Type B pancreatic cell (in vitro differentiated cells): ENCODE measurements around the gene SYNJ2BP. TPM values are rescaled to one million over a fixed set of nuclear protein-coding genes. Genes with fewer than 3 reads are reported as not detected.
"Not testable (repeated sequence)": the region's sequence is repeated elsewhere in the genome, so short reads cannot be mapped to it uniquely, and the experiment has no call there.

Experiments
- DNase-seq: peaks from one replicate; pipeline ENCODE4 v3.0.0; 2021; ENCODE audit warnings: mixed read lengths; ENCODE audit not compliant: unreplicated experiment; ENCODE audit errors: extremely low spot score
- H3K27ac Mint-ChIP-seq: 2 replicates; pipeline ENCODE4 v1.8.0; 2021; ENCODE audit warnings: mild to moderate bottlenecking, mixed read lengths
- H3K27me3 Mint-ChIP-seq: 2 replicates; pipeline ENCODE4 v1.8.0; 2021; ENCODE audit warnings: mixed read lengths
- H3K36me3 Mint-ChIP-seq: 2 replicates; pipeline ENCODE4 v1.8.0; 2021; ENCODE audit warnings: mixed read lengths
- H3K4me1 Mint-ChIP-seq: one replicate; pipeline ENCODE4 v1.8.0; 2021; ENCODE audit warnings: mixed read lengths; ENCODE audit not compliant: unreplicated experiment
- H3K4me3 Mint-ChIP-seq: 2 replicates; pipeline ENCODE4 v1.8.0; 2021; ENCODE audit warnings: mild to moderate bottlenecking, mixed read lengths
- H3K9me3 Mint-ChIP-seq: 2 replicates; pipeline ENCODE4 v1.8.0; 2021; ENCODE audit warnings: mixed read lengths
- total RNA-seq: library from RNA; stranded (reverse); gene quantifications from 2 replicates; pipeline ENCODE4 v1.2.1, GENCODE V29; 2021; ENCODE audit warnings: low replicate concordance
- TF ChIP-seq, protein P1 (sequence below): fragments of 200-600 bp; sonication (generic); conservative IDR thresholded peaks from 2 replicates; pipeline ENCODE4 v1.5.0; 2021; ENCODE audit warnings: antibody characterized with exemption, mild to moderate bottlenecking

Gene SYNJ2BP
- total RNA-seq, 1 donor from 2014 or later, result 32.5 TPM

DNA sequence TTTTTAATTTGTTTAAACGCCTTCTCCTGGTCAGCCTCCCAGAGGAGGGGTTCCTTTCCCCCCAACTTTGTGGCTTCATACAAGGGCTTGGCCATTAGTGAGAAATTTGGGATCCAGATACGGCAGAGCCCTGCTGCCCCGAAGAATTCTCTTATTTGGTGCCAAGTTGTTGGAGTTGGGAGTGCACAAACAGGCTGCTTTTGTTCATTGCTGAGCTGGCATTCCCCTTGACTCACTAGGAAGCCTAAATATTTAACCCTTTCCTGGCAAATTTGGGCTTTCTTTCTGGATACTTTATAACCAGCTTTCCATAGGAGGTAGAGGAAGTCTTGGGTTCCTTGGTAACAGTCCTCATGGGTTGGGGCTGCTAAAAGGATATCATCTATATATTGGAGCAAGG, 24.8 kb upstream of the SYNJ2BP start:
- H3K36me3 Mint-ChIP-seq, result no peaks in the 10 kb centered on the region
- H3K4me1 Mint-ChIP-seq, result no peaks in the 10 kb centered on the region
- no peak for DNase-seq
- no peaks in the 10 kb centered on the region for H3K27me3 Mint-ChIP-seq
- TF ChIP-seq, protein P1, sequence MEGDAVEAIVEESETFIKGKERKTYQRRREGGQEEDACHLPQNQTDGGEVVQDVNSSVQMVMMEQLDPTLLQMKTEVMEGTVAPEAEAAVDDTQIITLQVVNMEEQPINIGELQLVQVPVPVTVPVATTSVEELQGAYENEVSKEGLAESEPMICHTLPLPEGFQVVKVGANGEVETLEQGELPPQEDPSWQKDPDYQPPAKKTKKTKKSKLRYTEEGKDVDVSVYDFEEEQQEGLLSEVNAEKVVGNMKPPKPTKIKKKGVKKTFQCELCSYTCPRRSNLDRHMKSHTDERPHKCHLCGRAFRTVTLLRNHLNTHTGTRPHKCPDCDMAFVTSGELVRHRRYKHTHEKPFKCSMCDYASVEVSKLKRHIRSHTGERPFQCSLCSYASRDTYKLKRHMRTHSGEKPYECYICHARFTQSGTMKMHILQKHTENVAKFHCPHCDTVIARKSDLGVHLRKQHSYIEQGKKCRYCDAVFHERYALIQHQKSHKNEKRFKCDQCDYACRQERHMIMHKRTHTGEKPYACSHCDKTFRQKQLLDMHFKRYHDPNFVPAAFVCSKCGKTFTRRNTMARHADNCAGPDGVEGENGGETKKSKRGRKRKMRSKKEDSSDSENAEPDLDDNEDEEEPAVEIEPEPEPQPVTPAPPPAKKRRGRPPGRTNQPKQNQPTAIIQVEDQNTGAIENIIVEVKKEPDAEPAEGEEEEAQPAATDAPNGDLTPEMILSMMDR, result no peak
- peaks cover 12% of the 10 kb centered on the region for H3K9me3 Mint-ChIP-seq
- no peak overlapping the region for H3K27ac Mint-ChIP-seq
- H3K4me3 Mint-ChIP-seq, result no peak overlapping the region

DNA sequence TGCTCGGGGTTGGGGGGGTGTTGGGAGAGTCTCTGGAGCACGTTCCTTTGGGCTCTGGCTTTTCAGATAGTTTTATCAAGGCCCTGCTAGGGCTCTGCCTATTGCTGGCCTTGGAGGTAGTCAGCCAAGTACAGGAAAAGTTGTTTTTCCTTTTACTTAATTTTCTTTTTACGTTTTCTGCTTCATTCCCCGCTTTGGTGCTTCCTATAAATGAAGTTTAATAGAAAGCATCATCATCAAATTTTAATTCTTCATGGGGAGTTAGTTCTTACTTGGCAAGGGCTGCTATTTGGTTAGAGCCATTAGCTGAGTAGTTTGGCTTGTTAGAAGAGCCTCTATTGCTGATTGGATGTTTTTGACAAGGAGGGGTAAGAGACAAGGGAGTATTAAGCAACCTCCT, 20.0 kb upstream of the SYNJ2BP start:
- H3K36me3 Mint-ChIP-seq, result no peaks in the 10 kb centered on the region
- TF ChIP-seq, protein P1, result no peak
- H3K9me3 Mint-ChIP-seq, result peaks cover 14% of the 10 kb centered on the region
- DNase-seq, result no peak
- H3K27me3 Mint-ChIP-seq, result peaks cover 2% of the 10 kb centered on the region
- no peak overlapping the region for H3K4me3 Mint-ChIP-seq
- H3K4me1 Mint-ChIP-seq, result no peaks in the 10 kb centered on the region
- H3K27ac Mint-ChIP-seq, result no peak overlapping the region

GRCh38 chr14:70426555-70426954, 9.7 kb upstream of the SYNJ2BP start:
- not testable (repeated sequence) for H3K27ac Mint-ChIP-seq, H3K4me3 Mint-ChIP-seq, H3K27me3 Mint-ChIP-seq, H3K4me1 Mint-ChIP-seq, H3K36me3 Mint-ChIP-seq, DNase-seq
- H3K9me3 Mint-ChIP-seq, result peaks cover 19% of the 10 kb centered on the region

GRCh38 chr14:70425354-70425753, 8.5 kb upstream of the SYNJ2BP start:
- H3K27me3 Mint-ChIP-seq, result peaks cover 6% of the 10 kb centered on the region
- H3K27ac Mint-ChIP-seq, result no peak overlapping the region
- H3K4me3 Mint-ChIP-seq, result no peak overlapping the region
- TF ChIP-seq, protein P1, result no peak
- no peaks in the 10 kb centered on the region for H3K36me3 Mint-ChIP-seq
- no peak for DNase-seq
- peaks cover 19% of the 10 kb centered on the region for H3K9me3 Mint-ChIP-seq
- H3K4me1 Mint-ChIP-seq, result no peaks in the 10 kb centered on the region

DNA sequence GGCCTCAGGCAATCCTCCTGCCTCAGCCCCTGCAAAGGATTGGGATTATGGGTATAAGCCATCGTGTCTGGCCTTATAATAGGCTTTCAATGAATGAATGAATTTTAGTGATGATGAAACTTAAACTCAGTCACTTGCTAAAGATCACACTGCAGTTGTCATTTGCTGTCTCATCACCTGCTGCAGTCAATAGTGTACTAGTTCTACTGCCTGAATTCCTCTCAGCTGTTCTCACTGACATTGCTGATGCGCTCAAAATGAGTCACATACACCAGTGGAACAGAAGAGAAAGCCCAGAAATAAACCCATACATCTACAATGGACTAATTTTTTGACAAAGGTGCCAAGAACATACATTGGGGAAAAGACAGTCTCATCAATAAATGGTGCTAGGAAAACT, 5.6 kb upstream of the SYNJ2BP start:
- Mint-ChIP-seq H3K4me1 (no peaks in the 10 kb centered on the region), H3K36me3 (no peaks in the 10 kb centered on the region), H3K27ac (no peak overlapping the region), H3K4me3 (no peak overlapping the region), H3K9me3 (peaks cover 12% of the 10 kb centered on the region), H3K27me3 (peaks cover 12% of the 10 kb centered on the region)
- TF ChIP-seq, protein P1, result no peak
- DNase-seq, result no peak

DNA sequence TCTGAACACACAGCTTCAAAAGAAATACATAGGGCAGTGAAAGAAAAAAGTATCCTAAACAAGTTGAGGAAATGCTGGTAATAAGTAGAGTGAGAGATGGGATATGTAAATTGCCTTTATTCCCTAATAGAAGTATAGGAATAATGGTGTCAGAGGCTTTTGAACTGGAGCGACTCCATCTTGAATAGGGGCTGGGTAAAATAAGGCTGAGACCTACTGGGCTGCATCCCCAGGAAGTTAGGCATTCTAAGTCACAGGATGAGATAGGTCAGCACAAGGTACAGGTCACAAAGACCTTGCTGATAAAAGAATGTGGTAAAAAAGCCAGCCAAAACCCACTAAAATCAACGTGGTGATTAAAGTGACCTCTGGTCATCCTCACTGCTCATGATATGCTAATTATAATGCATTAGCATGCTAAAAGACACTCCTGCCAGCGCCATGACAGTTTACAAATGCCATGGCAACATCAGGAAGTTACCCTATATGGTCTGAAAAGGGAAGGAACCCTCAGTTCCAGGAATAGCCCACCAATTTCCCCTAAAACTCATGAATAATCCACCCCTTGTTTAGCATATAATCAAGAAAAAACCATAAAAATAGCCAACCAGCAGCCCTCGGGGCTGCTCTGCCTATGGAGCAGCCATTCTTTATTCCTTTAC, 2.5 kb upstream of the SYNJ2BP start:
- not testable (repeated sequence) for H3K27ac Mint-ChIP-seq, H3K36me3 Mint-ChIP-seq, DNase-seq, H3K9me3 Mint-ChIP-seq
- Mint-ChIP-seq H3K4me1 (peaks cover 14% of the 10 kb centered on the region), H3K27me3 (peaks cover 12% of the 10 kb centered on the region), H3K4me3 (peak overlapping the region; percentile 47)

DNA sequence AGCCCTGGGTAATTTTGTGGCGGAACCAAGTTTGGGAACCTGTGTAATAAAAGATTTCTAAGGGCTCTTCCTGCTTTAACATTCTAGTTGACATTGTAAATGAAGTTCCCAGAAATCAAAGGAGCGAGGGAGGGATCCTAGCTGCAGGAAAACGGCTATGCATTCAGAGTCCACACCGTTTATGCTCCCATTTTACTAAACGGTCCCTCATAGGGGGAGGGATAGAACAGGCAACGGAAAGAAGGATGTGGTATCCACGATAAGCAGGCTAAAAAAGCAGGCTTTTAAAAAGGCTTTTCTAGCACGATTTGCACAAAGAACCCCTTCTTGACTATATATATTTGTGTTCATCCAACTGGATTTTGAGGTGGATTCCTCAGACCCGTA, 559 bp downstream of the SYNJ2BP start:
- peak overlapping the region; percentile 93 for H3K27ac Mint-ChIP-seq
- peaks cover 6% of the 10 kb centered on the region for H3K27me3 Mint-ChIP-seq
- TF ChIP-seq, protein P1, result no peak
- peaks cover 15% of the 10 kb centered on the region for H3K4me1 Mint-ChIP-seq
- H3K9me3 Mint-ChIP-seq, result no peaks in the 10 kb centered on the region
- H3K4me3 Mint-ChIP-seq, result peak overlapping the region; percentile 98
- no peak for DNase-seq
- H3K36me3 Mint-ChIP-seq, result peaks cover 7% of the 10 kb centered on the region
